HFF-Myc (cell line): Measurements from ENCODE around the gene LGALS9.
"Not testable (repeated sequence)": the region's sequence is repeated elsewhere in the genome, so short reads cannot be mapped to it uniquely, and the experiment has no call there.

Experiments used
- DNase-seq: peaks from one replicate; pipeline ENCODE4 v3.0.0-alpha.2; 2011; ENCODE audit warnings: low read depth; ENCODE audit errors: extremely low read depth
- H3K4me3 ChIP-seq: replicated peaks from 2 replicates; pipeline ENCODE4 v1.5.1; 2011; ENCODE audit warnings: low read depth, mild to moderate bottlenecking, control low read depth, low read length
- CTCF ChIP-seq: IDR thresholded peaks from 2 replicates; pipeline ENCODE4 v1.5.1; 2012; ENCODE audit warnings: mild to moderate bottlenecking, low read depth, low read length, control low read depth; ENCODE audit errors: missing control alignments

The LGALS9 gene

GRCh38 chr17:27660436-27660835, 29.4 kb downstream of the LGALS9 start:
- H3K4me3 ChIP-seq = no peak overlapping the region
- TF ChIP-seq CTCF = no peak
- DNase-seq = no peak

DNA sequence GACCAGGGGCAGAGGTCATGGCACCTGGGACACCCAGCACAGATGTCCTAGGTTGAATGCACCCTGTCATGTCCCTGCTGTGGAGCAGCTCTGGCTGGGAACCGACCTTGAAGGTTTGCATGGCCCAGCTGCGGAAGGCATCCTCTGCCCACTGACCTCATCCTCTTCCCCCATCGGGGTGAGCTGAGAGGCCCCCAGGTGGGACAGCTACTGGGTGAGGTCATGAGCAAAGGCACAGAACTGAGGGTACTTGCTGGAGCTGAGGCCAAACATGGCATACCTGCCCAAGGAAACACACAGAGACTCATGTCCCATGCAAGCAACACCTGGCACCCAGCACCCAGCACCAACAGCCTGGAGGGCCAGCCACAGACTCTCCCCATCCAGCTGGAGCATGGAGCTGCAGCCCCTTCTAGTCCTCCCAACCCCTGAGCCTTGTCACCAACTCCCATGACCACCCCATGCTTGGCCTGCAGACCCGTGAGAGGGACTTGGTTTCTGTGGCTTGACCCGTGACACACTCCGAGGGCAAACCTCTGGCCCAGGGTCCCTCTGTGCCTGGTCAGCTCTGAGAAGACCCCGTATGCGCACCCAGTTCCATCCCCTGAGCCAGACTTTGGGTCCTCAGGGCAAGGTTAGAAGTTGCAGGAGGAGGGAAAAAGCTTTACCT, 33.1 kb downstream of the LGALS9 start:
- no peak for DNase-seq
- no peak overlapping the region for H3K4me3 ChIP-seq

DNA sequence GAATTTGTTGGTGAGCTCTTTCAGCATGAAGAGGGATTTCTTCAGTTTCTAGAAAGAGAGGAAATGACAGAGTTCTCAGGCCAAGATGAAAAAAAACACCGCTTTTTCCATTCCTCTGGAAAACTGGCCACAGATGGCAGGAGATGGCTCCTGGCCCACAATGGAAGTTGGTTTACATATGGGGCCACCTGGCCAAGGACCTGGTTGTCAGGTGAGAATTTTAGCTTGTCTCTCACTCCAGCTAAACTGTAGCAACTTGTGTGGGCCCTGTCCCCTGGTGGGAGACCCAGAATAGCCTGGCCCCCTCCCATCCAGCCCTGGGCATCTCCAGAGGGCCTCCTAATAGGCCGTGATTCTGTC, 33.6 kb downstream of the LGALS9 start:
- DNase-seq = no peak
- no peak for TF ChIP-seq CTCF
- H3K4me3 ChIP-seq = no peak overlapping the region

More for the DNA sequence above, 33.1 kb downstream of the LGALS9 start:
- no peak for TF ChIP-seq CTCF

DNA sequence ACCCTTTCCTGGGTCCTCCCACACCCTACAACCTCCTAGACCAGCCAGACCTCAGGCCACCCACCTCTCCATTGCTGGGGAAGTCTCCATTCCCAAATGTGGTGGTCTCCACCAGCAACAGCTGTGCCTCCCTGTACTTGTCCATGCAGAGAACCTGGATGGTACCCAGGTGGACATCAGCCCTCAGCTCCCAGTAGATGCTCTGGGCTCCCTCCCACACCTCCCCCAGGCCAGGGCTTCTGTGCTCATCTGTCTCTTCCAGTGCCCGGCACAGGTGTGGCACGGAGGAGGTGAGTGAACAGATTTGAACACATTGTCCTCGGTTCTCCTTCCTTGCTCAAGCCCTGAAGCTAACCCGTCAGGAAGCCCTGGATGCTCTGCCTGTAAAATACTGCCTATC, 34.6 kb downstream of the LGALS9 start:
- TF ChIP-seq CTCF = no peak
- no peak for DNase-seq
- no peak overlapping the region for H3K4me3 ChIP-seq

GRCh38 chr17:27666270-27666669, 35.3 kb downstream of the LGALS9 start:
- not testable (repeated sequence) for H3K4me3 ChIP-seq, DNase-seq

GRCh38 chr17:27666831-27667560, 36.0 kb downstream of the LGALS9 start:
- no peak overlapping the region for H3K4me3 ChIP-seq
- no peak for TF ChIP-seq CTCF

GRCh38 chr17:27667656-27668487, 36.9 kb downstream of the LGALS9 start:
- TF ChIP-seq CTCF = no peak

More at GRCh38 chr17:27666831-27667560, 36.0 kb downstream of the LGALS9 start:
- no peak for DNase-seq

More at GRCh38 chr17:27667656-27668487, 36.9 kb downstream of the LGALS9 start:
- H3K4me3 ChIP-seq = no peak overlapping the region
- DNase-seq = no peak
